Testis (tissue), 3 donors: Measurements from ENCODE around the gene NFIX. TPM values are rescaled to one million over a fixed set of nuclear protein-coding genes. Genes with fewer than 3 reads are reported as not detected.

Source experiments
- DNase-seq: peaks from one replicate; pipeline ENCODE4 v3.0.0-alpha.2; 2019
- H3K27ac ChIP-seq, 2 donors: fragments of 200-600 bp; sonication (generic); one replicate each; pipeline ENCODE4 v1.5.1; 2019
- H3K27me3 ChIP-seq: fragments of 200-600 bp; sonication (generic); one replicate; pipeline ENCODE4 v1.5.1; 2019
- H3K36me3 ChIP-seq: fragments of 200-600 bp; sonication (generic); one replicate; pipeline ENCODE4 v1.5.1; 2017; ENCODE audit warnings: low read depth; ENCODE audit errors: missing control alignments
- H3K4me1 ChIP-seq: fragments of 200-600 bp; sonication (generic); one replicate; pipeline ENCODE4 v1.5.1; 2019
- H3K4me3 ChIP-seq, 2 donors: fragments of 200-600 bp; sonication (generic); one replicate each; pipeline ENCODE4 v1.5.1; 2017 to 2019
- H3K9me3 ChIP-seq: fragments of 200-600 bp; sonication (generic); one replicate; pipeline ENCODE4 v1.5.1; 2017
- CTCF ChIP-seq, 3 experiments: fragments of 450-650 bp in 2 of 3; fragments of 200-600 bp in 1 of 3; sonication (generic) in 1 of 3; IDR thresholded peaks; one replicate each; pipeline ENCODE4 v1.5.1; 2016 to 2019; ENCODE audit warnings: antibody characterized with exemption in 3 of 3, mild to moderate bottlenecking in 2 of 3, moderate library complexity in 1 of 3
- POLR2A ChIP-seq: fragments of 450-650 bp; IDR thresholded peaks from one replicate; pipeline ENCODE4 v1.6.1; 2017; ENCODE audit warnings: antibody characterized with exemption, mild to moderate bottlenecking, moderate library complexity
- WGBS, 2 donors: methylation state at CpG; one replicate each; pipeline ENCODE4 v1.1.5; 2018; 5-methylcytosine and 5-hydroxymethylcytosine counted together
- intact Hi-C: fragments of 100-400 bp; cut with DNase I; formaldehyde crosslinking; loops from one replicate; pipeline ENCODE4 v1.15.1; 2023; ENCODE audit warnings: low total_unique reads
- polyA plus RNA-seq: library from polyadenylated mRNA; stranded (reverse); fragments of 350-450 nt; fragmentation: Illumina TruSeq; extraction: RNeasy Lipid Tissue Mini Kit (QIAGEN cat#74804); gene quantifications from one replicate; pipeline ENCODE4 v1.2.3, GENCODE V29; 2014; ENCODE audit warnings: low read depth, low replicate concordance; ENCODE audit not compliant: insufficient read depth
- total RNA-seq, 2 donors: library from RNA; depleted of rRNA; stranded (reverse); fragments of >200 nt; gene quantifications; one replicate each; pipeline ENCODE4 v1.2.3, GENCODE V29; 2016

NFIX gene
- total and polyA plus RNA-seq, 3 donors from 2014 or later, result 47.4 to 62.4 (median 51.7) TPM

GRCh38 chr19:13117772-13118423, 122.6 kb downstream of the NFIX start, which contains the start of gene NACC1:
Gene NACC1, plus strand, starts transcription at chr19:13118264. Its CDS starts 16,944 bp downstream, at chr19:13135208.
- peak within 1 kb of the TSS; percentile 62 to 64 for H3K27ac ChIP-seq
- 5% methylated on average over 30 of the region's 65 CpGs for WGBS, 2 donors
- H3K27me3 ChIP-seq, result no peaks in the 10 kb centered on the region
- intact Hi-C loops, result loop anchor here (5.0 kb wide), 1 partner anchor 34 kb away; the partner anchor contains the start of genes IER2 and STX10
- DNase-seq, result peak; percentile 93
- no peaks in the 10 kb centered on the region for H3K36me3 ChIP-seq
- H3K4me1 ChIP-seq, result peaks cover 26% of the 10 kb centered on the region
- H3K4me3 ChIP-seq, result peak within 1 kb of the TSS; percentile 78 to 98
- no peaks in the 10 kb centered on the region for H3K9me3 ChIP-seq
- no peak for TF ChIP-seq CTCF (IDR thresholded peaks at IDR 0.05)
- no peak for TF ChIP-seq POLR2A

GRCh38 chr19:13118424-13119193, 123.3 kb downstream of the NFIX start:
- H3K4me3 ChIP-seq, result peak overlapping the region; percentile 78 to 81
- H3K9me3 ChIP-seq, result no peaks in the 10 kb centered on the region
- no peak for TF ChIP-seq CTCF (IDR thresholded peaks at IDR 0.05)
- TF ChIP-seq POLR2A, result no peak
- H3K36me3 ChIP-seq, result no peaks in the 10 kb centered on the region
- intact Hi-C loops, result loop anchor here (5.0 kb wide), 1 partner anchor 34 kb away; the partner anchor contains the start of genes IER2 and STX10
- H3K4me1 ChIP-seq, result peaks cover 26% of the 10 kb centered on the region
- DNase-seq, result peak; percentile 65
- H3K27ac ChIP-seq, result peak overlapping the region; percentile 62 to 64
- WGBS, 2 donors, result 1 to 4% methylated on average over 31 to 40 of the region's 57 CpGs
- H3K27me3 ChIP-seq, result no peaks in the 10 kb centered on the region

GRCh38 chr19:13119627-13120026, 124.4 kb downstream of the NFIX start:
- no peak overlapping the region for H3K27ac ChIP-seq
- intact Hi-C loops, result loop anchor here (5.0 kb wide), 1 partner anchor 33 kb away; the partner anchor contains the start of genes IER2 and STX10
- 74 to 79% methylated on average over 6 to 8 of the region's 8 CpGs for WGBS, 2 donors
- TF ChIP-seq CTCF (IDR thresholded peaks at IDR 0.05) (no peak), POLR2A (no peak)
- no peaks in the 10 kb centered on the region for H3K27me3 ChIP-seq
- peaks cover 26% of the 10 kb centered on the region for H3K4me1 ChIP-seq
- no peak overlapping the region for H3K4me3 ChIP-seq
- H3K9me3 ChIP-seq, result no peaks in the 10 kb centered on the region
- DNase-seq, result no peak
- no peaks in the 10 kb centered on the region for H3K36me3 ChIP-seq

- DNase-seq, result no peak
- intact Hi-C loops, result no loop called here
- TF ChIP-seq POLR2A (no peak), CTCF (IDR thresholded peaks at IDR 0.05) (no peak)
- Histone ChIP-seq H3K4me1 (peaks cover 26% of the 10 kb centered on the region), H3K9me3 (no peaks in the 10 kb centered on the region), H3K36me3 (no peaks in the 10 kb centered on the region), H3K27me3 (no peaks in the 10 kb centered on the region), H3K4me3 (no peak overlapping the region), H3K27ac (no peak overlapping the region)
- 78 to 83% methylated on average over 5 to 9 of the region's 9 CpGs for WGBS, 2 donors
Observed at GRCh38 chr19:13120031-13120430, 124.8 kb downstream of the NFIX start.
